SK-N-MC (cell line): ENCODE results near the gene HBM.

Source experiments
- EZH2 ChIP-seq: fragments of 200-600 bp; sonication (generic); IDR thresholded peaks from one replicate; pipeline ENCODE4 v1.6.1; 2017; ENCODE audit warnings: antibody characterized with exemption
- FOXP2 ChIP-seq: optimal IDR thresholded peaks from 2 replicates; pipeline ENCODE3; 2011; ENCODE audit warnings: mild to moderate bottlenecking, moderate library complexity; ENCODE audit not compliant: insufficient read depth; ENCODE audit errors: extremely low read length, control extremely low read depth
- POLR2AphosphoS5 ChIP-seq: IDR thresholded peaks from 2 replicates; pipeline ENCODE4 v1.6.1; 2012; ENCODE audit warnings: mild to moderate bottlenecking, low read depth, low read length, borderline replicate concordance

- TF ChIP-seq POLR2AphosphoS5 (no peak), EZH2 (no peak), FOXP2 (no peak)
These were observed 11.6 kb downstream of the HBM start for GRCh38 chr16:177394-177822.
